GM21447 (cell line): ENCODE measurements around the gene SNX27.
"Not testable (repeated sequence)": the region's sequence is repeated elsewhere in the genome, so short reads cannot be mapped to it uniquely, and the experiment has no call there.

ENCODE experiments used
- ATAC-seq: cut with Tn5 transposase; IDR thresholded peaks from one replicate; pipeline ENCODE4 v1.9.1; 2021; ENCODE audit not compliant: unreplicated experiment

The SNX27 gene

GRCh38 chr1:151718666-151719065, 106.8 kb downstream of the SNX27 start:
- ATAC-seq, result no peak

GRCh38 chr1:151720125-151720524, 108.3 kb downstream of the SNX27 start:
- no peak for ATAC-seq

- no peak for ATAC-seq
These were observed 108.7 kb downstream of the SNX27 start for GRCh38 chr1:151720554-151720953.

- peak; percentile 65 for ATAC-seq
These were observed 109.3 kb downstream of the SNX27 start, which contains the start of gene RIIAD1 for GRCh38 chr1:151720974-151721787. RIIAD1 (plus strand) TSS chr1:151721522; CDS start chr1:151721537, 15 bp downstream.

- ATAC-seq, result no peak
These were observed 110.1 kb downstream of the SNX27 start for GRCh38 chr1:151721788-151722510.

GRCh38 chr1:151723726-151724370, 112.0 kb downstream of the SNX27 start:
- no peak for ATAC-seq

- ATAC-seq, result no peak
These were observed 116.6 kb downstream of the SNX27 start for GRCh38 chr1:151728151-151729054.

- no peak for ATAC-seq
These were observed 117.5 kb downstream of the SNX27 start for GRCh38 chr1:151729157-151729965.

- ATAC-seq, result no peak
These were observed 118.1 kb downstream of the SNX27 start for GRCh38 chr1:151729966-151730291.

GRCh38 chr1:151733126-151733525, 121.3 kb downstream of the SNX27 start:
- no peak for ATAC-seq

GRCh38 chr1:151733995-151734394, 122.1 kb downstream of the SNX27 start:
- ATAC-seq, result not testable (repeated sequence)

GRCh38 chr1:151737026-151737425, 125.2 kb downstream of the SNX27 start:
- ATAC-seq, result no peak

- ATAC-seq, result no peak
These were observed 125.6 kb downstream of the SNX27 start for GRCh38 chr1:151737479-151737878.

- ATAC-seq, result no peak
These were observed 127.9 kb downstream of the SNX27 start for GRCh38 chr1:151739590-151740355.

- ATAC-seq, result no peak
These were observed 129.7 kb downstream of the SNX27 start for GRCh38 chr1:151741516-151741915.
